H1 (cell line): Measurements from ENCODE around the gene IFT81. TPM values are rescaled to one million over a fixed set of nuclear protein-coding genes. Genes with fewer than 3 reads are reported as not detected.

Experiments used
- CTCF ChIA-PET: fragments of 300-600 bp; sonication (Branson Sonifier 250); formaldehyde crosslinking; loops from one replicate; lab custom pipeline; 2021; ENCODE audit not compliant: partially characterized antibody; lab: Charles Lee
- POLR2A ChIA-PET: fragments of 300-600 bp; sonication (Branson Sonifier 250); formaldehyde crosslinking; loops from one replicate; lab custom pipeline; 2021; ENCODE audit warnings: inconsistent platforms; ENCODE audit not compliant: partially characterized antibody; lab: Charles Lee
- DNase-seq, 2 experiments: peaks; one replicate each; pipeline versions ENCODE4 v3.0.0 to v3.0.0-alpha.2; 2010 to 2022; ENCODE audit warnings: low spot score in 2 of 2, low read depth in 1 of 2, mixed read lengths in 1 of 2
- FAIRE-seq: peaks from 2 replicates; lab custom pipeline; 2011; peaks lifted over from hg19 to GRCh38; lab: Jason Lieb, UNC
- H2AFZ ChIP-seq: 2 replicates; pipeline ENCODE4 v1.8.1; 2012; ENCODE audit warnings: low read length, inconsistent platforms
- H2AK5ac ChIP-seq: 2 replicates; pipeline ENCODE4 v1.6.1; 2013; ENCODE audit warnings: low read depth, low read length
- H2BK120ac ChIP-seq: replicated peaks from 2 replicates; pipeline ENCODE3; 2013; ENCODE audit warnings: low read depth, low read length, inconsistent platforms
- H2BK12ac ChIP-seq: 2 replicates; pipeline ENCODE4 v1.6.1; 2013; ENCODE audit warnings: low read depth, low read length
- H2BK15ac ChIP-seq: 2 replicates; pipeline ENCODE4 v1.6.1; 2013; ENCODE audit warnings: low read length
- H2BK20ac ChIP-seq: 2 replicates; pipeline ENCODE4 v1.6.1; 2013; ENCODE audit warnings: low read length
- H2BK5ac ChIP-seq: 2 replicates; pipeline ENCODE4 v1.6.1; 2013; ENCODE audit warnings: low read depth, low read length
- H3K14ac ChIP-seq: 2 replicates; pipeline ENCODE4 v1.6.1; 2013; ENCODE audit warnings: inconsistent platforms; ENCODE audit not compliant: insufficient read length
- H3K18ac ChIP-seq: 2 replicates; pipeline ENCODE4 v1.6.1; 2013; ENCODE audit warnings: low read length; ENCODE audit errors: extremely low read depth
- H3K23ac ChIP-seq: 2 replicates; pipeline ENCODE4 v1.6.1; 2013; ENCODE audit warnings: inconsistent platforms; ENCODE audit not compliant: insufficient read length
- H3K23me2 ChIP-seq: 2 replicates; pipeline ENCODE4 v1.6.1; 2013; ENCODE audit warnings: low read depth, low read length
- H3K27ac ChIP-seq: 2 replicates; pipeline ENCODE4 v1.6.1; 2011; ENCODE audit warnings: low read depth, low read length, inconsistent platforms
- H3K27me3 ChIP-seq, 4 experiments: replicated peaks in 1 of 4; 1 replicate in 1 of 4; 2 replicates in 3 of 4; pipeline versions ENCODE4 v1.6.1 to v1.8.1; 2011 to 2013; ENCODE audit warnings: low read length in 3 of 4, mild to moderate bottlenecking in 3 of 4, inconsistent platforms in 2 of 4, mixed read lengths in 2 of 4, moderate library complexity in 1 of 4; ENCODE audit not compliant: control insufficient read depth in 3 of 4, insufficient read depth in 3 of 4; ENCODE audit errors: extremely low read depth in 1 of 4
- H3K36me3 ChIP-seq, 4 experiments: 2 replicates each; pipeline versions ENCODE4 v1.6.1 to v1.8.1; 2011 to 2013; ENCODE audit warnings: mild to moderate bottlenecking in 4 of 4, low read length in 3 of 4, moderate library complexity in 2 of 4, control low read depth in 1 of 4, inconsistent platforms in 1 of 4; ENCODE audit not compliant: insufficient read depth in 4 of 4, control insufficient read depth in 2 of 4
- H3K4ac ChIP-seq: replicated peaks from 2 replicates; pipeline ENCODE3; 2013; ENCODE audit warnings: low read length, low read depth, mixed read lengths, inconsistent platforms; ENCODE audit not compliant: insufficient read length
- H3K4me1 ChIP-seq, 4 experiments: replicated peaks in 1 of 4; 1 replicate in 1 of 4; 2 replicates in 3 of 4; pipeline versions ENCODE4 v1.6.1 to v1.8.1; 2011 to 2013; ENCODE audit warnings: low read length in 3 of 4, inconsistent platforms in 2 of 4, mixed read lengths in 1 of 4; ENCODE audit not compliant: insufficient read depth in 4 of 4, control insufficient read depth in 3 of 4
- H3K4me2 ChIP-seq, 2 experiments: 2 replicates each; pipeline versions ENCODE4 v1.6.1 to v1.8.1; 2011 to 2013; ENCODE audit warnings: low read depth in 2 of 2, low read length in 2 of 2, control low read depth in 1 of 2, inconsistent platforms in 1 of 2, mild to moderate bottlenecking in 1 of 2; ENCODE audit not compliant: insufficient read depth in 1 of 2
- H3K4me3 ChIP-seq, 4 experiments: fragments of 200-600, 300-600 bp in 1 of 4; sonication (generic), shearing (Covaris generic), sonication (Bioruptor Twin) in 1 of 4; 2 replicates each; pipeline versions ENCODE4 v1.5.1 to v1.8.1; 2011 to 2016; ENCODE audit warnings: low read length in 4 of 4, low read depth in 3 of 4, control low read depth in 2 of 4, inconsistent platforms in 2 of 4, mild to moderate bottlenecking in 2 of 4, mixed read lengths in 1 of 4, moderate library complexity in 1 of 4; ENCODE audit not compliant: insufficient read depth in 2 of 4; ENCODE audit errors: extremely low read depth in 1 of 4
- H3K56ac ChIP-seq: replicated peaks from 2 replicates; pipeline ENCODE3; 2013; ENCODE audit warnings: low read depth, mild to moderate bottlenecking, mixed read lengths, low read length, inconsistent platforms; ENCODE audit not compliant: insufficient read length
- H3K79me1 ChIP-seq: 2 replicates; pipeline ENCODE4 v1.6.1; 2013; ENCODE audit warnings: low read depth, low read length, control low read depth
- H3K79me2 ChIP-seq, 2 experiments: 2 replicates each; pipeline versions ENCODE4 v1.6.1 to v1.8.1; 2012 to 2013; ENCODE audit warnings: low read length in 2 of 2, mild to moderate bottlenecking in 2 of 2, inconsistent platforms in 1 of 2; ENCODE audit not compliant: insufficient read depth in 2 of 2, control insufficient read depth in 1 of 2
- H3K9ac ChIP-seq, 4 experiments: replicated peaks in 1 of 4; 1 replicate in 1 of 4; 2 replicates in 3 of 4; pipeline versions ENCODE4 v1.6.1 to v1.8.1; 2011 to 2013; ENCODE audit warnings: low read depth in 3 of 4, low read length in 3 of 4, control low read depth in 2 of 4, mild to moderate bottlenecking in 2 of 4, moderate library complexity in 2 of 4, inconsistent platforms in 1 of 4; ENCODE audit errors: extremely low read depth in 1 of 4
- H3K9me3 ChIP-seq, 2 experiments: 2 replicates each; pipeline versions ENCODE4 v1.6.1 to v1.8.1; 2012 to 2013; ENCODE audit warnings: mild to moderate bottlenecking in 2 of 2, moderate library complexity in 2 of 2, control low read depth in 1 of 2, inconsistent platforms in 1 of 2, low read depth in 1 of 2, low read length in 1 of 2, mixed read lengths in 1 of 2; ENCODE audit not compliant: insufficient read depth in 2 of 2
- H4K20me1 ChIP-seq, 2 experiments: replicated peaks in 1 of 2; 2 replicates each; pipeline versions ENCODE3 to v1.8.1; 2011 to 2013; ENCODE audit warnings: inconsistent platforms in 2 of 2, low read length in 2 of 2, mild to moderate bottlenecking in 1 of 2; ENCODE audit not compliant: insufficient read depth in 2 of 2, control insufficient read depth in 1 of 2
- H4K5ac ChIP-seq: 2 replicates; pipeline ENCODE4 v1.6.1; 2013; ENCODE audit warnings: low read length, low read depth, mixed read lengths, inconsistent platforms; ENCODE audit not compliant: insufficient read length
- H4K8ac ChIP-seq: 2 replicates; pipeline ENCODE4 v1.8.0; 2013; ENCODE audit warnings: mild to moderate bottlenecking, moderate library complexity, low read length, inconsistent platforms; ENCODE audit not compliant: insufficient read depth; ENCODE audit errors: extremely low read depth
- H4K91ac ChIP-seq: replicated peaks from 2 replicates; pipeline ENCODE3; 2013; ENCODE audit warnings: low read length, mixed read lengths, inconsistent platforms; ENCODE audit not compliant: insufficient read length
- CBX5 ChIP-seq: fragments of 300-800, 300-1000 bp; sonication (generic); IDR thresholded peaks from 2 replicates; pipeline ENCODE4 v1.7.1; 2016; ENCODE audit warnings: antibody characterized with exemption, low read length, low read depth
- CEBPB ChIP-seq: IDR thresholded peaks from 2 replicates; pipeline ENCODE4 v1.6.1; 2012; ENCODE audit warnings: low read depth, low read length
- PHF8 ChIP-seq: fragments of 200-600 bp; sonication (generic); conservative IDR thresholded peaks from 2 replicates; pipeline ENCODE4 v1.7.1; 2012; ENCODE audit warnings: low read depth, mild to moderate bottlenecking, inconsistent platforms, low read length, moderate library complexity
- SP4 ChIP-seq: IDR thresholded peaks from 2 replicates; pipeline ENCODE4 v1.6.1; 2012; ENCODE audit warnings: low read length, inconsistent platforms
- SRF ChIP-seq: IDR thresholded peaks from 2 replicates; pipeline ENCODE4 v1.6.1; 2011; ENCODE audit warnings: mild to moderate bottlenecking, low read depth, low read length, moderate library complexity
- TAF1 ChIP-seq: IDR thresholded peaks from 2 replicates; pipeline ENCODE4 v1.6.1; 2011; ENCODE audit warnings: mild to moderate bottlenecking, low read depth, low read length
- TBP ChIP-seq: IDR thresholded peaks from 2 replicates; pipeline ENCODE4 v1.6.1; 2011; ENCODE audit warnings: low read depth, low read length, improper control_type of control experiment
- WGBS, 2 experiments: shearing (Covaris generic) in 1 of 2; methylation state at CpG; one replicate each; pipeline versions ENCODE4 v1.1.6 to v1.1.7; 2013 to 2015; ENCODE audit warnings: low lambda C conversion rate in 2 of 2, mixed read lengths in 2 of 2, inconsistent platforms in 1 of 2, low coverage in 1 of 2, missing lambda C conversion rate in 1 of 2; ENCODE audit not compliant: insufficient replicate concordance in 2 of 2, insufficient coverage in 1 of 2, insufficient read length in 1 of 2; ENCODE audit errors: extremely low coverage in 1 of 2, missing lambda C conversion rate in 1 of 2; 5-methylcytosine and 5-hydroxymethylcytosine counted together
- polyA plus RNA-seq, 7 experiments: library from polyadenylated mRNA; depleted of rRNA in 3 of 7; stranded (reverse) in 5 of 7; unstranded in 2 of 7; fragments of >200 nt in 5 of 7; fragments of 200-250 nt in 2 of 7; gene quantifications; 1 replicate in 5 of 7; 2 replicates in 1 of 7; 4 replicates in 1 of 7; pipeline versions ENCODE4 v1.2.1 to v1.2.3, GENCODE V29; 2011 to 2013; ENCODE audit warnings: missing spikeins in 2 of 7, mixed read lengths in 2 of 7
- total RNA-seq: library from RNA; stranded (reverse); fragmentation: NEBNext Ultra II Directional; extraction: Animal tissue kit (Norgen Biotek cat#: 25700); gene quantifications from 2 replicates; pipeline ENCODE4 v1.2.1, GENCODE V29; 2021

Gene IFT81
- total and polyA plus RNA-seq, 2 of the 8 experiments (the other 6 are each of a cell fraction or from before 2014, with no cell fraction given), result 4.1 to 14.5 TPM

- no peak for TF ChIP-seq CEBPB
- no peak for TF ChIP-seq SP4
- TF ChIP-seq TBP, result no peak
- no peak for TF ChIP-seq PHF8
- TF ChIP-seq CBX5, result no peak
- no peak for TF ChIP-seq TAF1
- no peak for TF ChIP-seq SRF
- Histone ChIP-seq H3K4me2 (no peak overlapping the region), H3K27ac (no peak overlapping the region), H3K9ac (no peak overlapping the region), H3K79me2 (no peaks in the 10 kb centered on the region), H2BK20ac (no peak overlapping the region), H2BK15ac (no peak overlapping the region), H3K4me3 (no peak overlapping the region), H3K56ac (no peak overlapping the region), H3K14ac (no peak overlapping the region), H2AFZ (no peak overlapping the region), H3K18ac (no peak overlapping the region), H3K9me3 (no peaks in the 10 kb centered on the region), H3K4ac (no peak overlapping the region), H3K23me2 (no peaks in the 10 kb centered on the region), H4K91ac (no peak overlapping the region), H4K8ac (no peak overlapping the region), H3K79me1 (no peaks in the 10 kb centered on the region), H2BK12ac (no peak overlapping the region), H3K4me1 (no peaks in the 10 kb centered on the region), H3K23ac (no peak overlapping the region), H4K5ac (no peak overlapping the region), H3K27me3 (no peaks in the 10 kb centered on the region), H2BK120ac (no peak overlapping the region), H4K20me1 (peaks cover 0 to 1% of the 10 kb centered on the region in 2 experiments), H2BK5ac (no peak overlapping the region), H2AK5ac (no peak overlapping the region), H3K36me3 (no peaks in the 10 kb centered on the region)
- FAIRE-seq (no peak), DNase-seq (no peak)
- POLR2A ChIA-PET, result interaction anchor here (1.2 kb wide), 1 partner anchor 77 kb away, joined by 3 read pairs; no protein-coding TSS in a partner anchor
- 89% methylated on average over 7 of the region's 7 CpGs; no CpG with 5 or more reads in 1 of the 2 experiments for WGBS, 2 experiments
- CTCF ChIA-PET, result no interaction called here
Observed at GRCh38 chr12:110217996-110218674, 94.0 kb downstream of the IFT81 start.
